OCI-LY7 (cell line): ENCODE data around the gene AOPEP.

ENCODE experiments used
- CTCF ChIP-seq: fragments of 200-600 bp; sonication (generic); conservative IDR thresholded peaks from 2 replicates; pipeline ENCODE4 v1.5.1; 2014; ENCODE audit warnings: mild to moderate bottlenecking, antibody characterized with exemption, low read length, moderate library complexity, mixed read lengths
- EZH2phosphoT487 ChIP-seq: fragments of 200-600 bp; sonication (generic); IDR thresholded peaks from 2 replicates; pipeline ENCODE4 v1.6.1; 2018; ENCODE audit warnings: low read depth, borderline replicate concordance, mild to moderate bottlenecking, mixed run types, antibody characterized with exemption, low read length, moderate library complexity, mixed read lengths

GRCh38 chr9:94913550-94913949, 187.1 kb downstream of the AOPEP start:
- no peak for TF ChIP-seq CTCF
- TF ChIP-seq EZH2phosphoT487, result no peak
